Measurements from ENCODE around the gene BMPR2.
"Not testable (repeated sequence)": the region's sequence is repeated elsewhere in the genome, so short reads cannot be mapped to it uniquely, and the experiment has no call there.

DNA sequence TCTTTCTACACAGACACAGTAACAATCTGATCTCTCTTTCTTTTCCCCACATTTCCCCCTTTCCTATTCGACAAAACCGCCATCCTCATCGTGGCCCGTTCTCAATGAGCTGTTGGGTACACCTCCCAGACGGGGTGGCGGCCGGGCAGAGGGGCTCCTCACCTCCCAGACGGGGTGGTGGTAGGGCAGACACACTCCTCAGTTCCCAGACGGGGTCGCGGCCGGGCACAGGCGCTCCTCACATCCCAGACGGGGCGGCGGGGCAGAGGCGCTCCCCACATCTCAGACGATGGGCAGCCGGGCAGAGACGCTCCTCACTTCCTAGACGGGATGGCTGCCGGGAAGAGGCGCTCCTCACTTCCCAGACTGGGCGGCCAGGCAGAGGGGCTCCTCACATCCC is 64.0 kb downstream of the BMPR2 start:
- TF ChIP-seq MXI1 (IDR thresholded peaks at IDR 0.05; ENCODE audit: borderline replicate concordance, low read depth, low read length); RAD21 (IDR thresholded peaks at IDR 0.05; ENCODE audit: low read length); POLR2A (IDR thresholded peaks at IDR 0.05; ENCODE audit: low read depth, low read length); CEBPB (IDR thresholded peaks at IDR 0.05; ENCODE audit: low read depth, low read length); MAFK (IDR thresholded peaks at IDR 0.05; ENCODE audit: low read depth, low read length); RFX5 (IDR thresholded peaks at IDR 0.05; ENCODE audit: low read depth, low read length); BHLHE40 (IDR thresholded peaks at IDR 0.05; ENCODE audit: low read depth, low read length); RCOR1 (IDR thresholded peaks at IDR 0.05; ENCODE audit: insufficient replicate concordance, low read length): not testable (repeated sequence)
- TF ChIP-seq, protein P1, sequence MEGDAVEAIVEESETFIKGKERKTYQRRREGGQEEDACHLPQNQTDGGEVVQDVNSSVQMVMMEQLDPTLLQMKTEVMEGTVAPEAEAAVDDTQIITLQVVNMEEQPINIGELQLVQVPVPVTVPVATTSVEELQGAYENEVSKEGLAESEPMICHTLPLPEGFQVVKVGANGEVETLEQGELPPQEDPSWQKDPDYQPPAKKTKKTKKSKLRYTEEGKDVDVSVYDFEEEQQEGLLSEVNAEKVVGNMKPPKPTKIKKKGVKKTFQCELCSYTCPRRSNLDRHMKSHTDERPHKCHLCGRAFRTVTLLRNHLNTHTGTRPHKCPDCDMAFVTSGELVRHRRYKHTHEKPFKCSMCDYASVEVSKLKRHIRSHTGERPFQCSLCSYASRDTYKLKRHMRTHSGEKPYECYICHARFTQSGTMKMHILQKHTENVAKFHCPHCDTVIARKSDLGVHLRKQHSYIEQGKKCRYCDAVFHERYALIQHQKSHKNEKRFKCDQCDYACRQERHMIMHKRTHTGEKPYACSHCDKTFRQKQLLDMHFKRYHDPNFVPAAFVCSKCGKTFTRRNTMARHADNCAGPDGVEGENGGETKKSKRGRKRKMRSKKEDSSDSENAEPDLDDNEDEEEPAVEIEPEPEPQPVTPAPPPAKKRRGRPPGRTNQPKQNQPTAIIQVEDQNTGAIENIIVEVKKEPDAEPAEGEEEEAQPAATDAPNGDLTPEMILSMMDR (conservative IDR thresholded peaks at IDR 0.05; ENCODE audit: low read depth, low read length), result not testable (repeated sequence)
- TF ChIP-seq, protein P2, sequence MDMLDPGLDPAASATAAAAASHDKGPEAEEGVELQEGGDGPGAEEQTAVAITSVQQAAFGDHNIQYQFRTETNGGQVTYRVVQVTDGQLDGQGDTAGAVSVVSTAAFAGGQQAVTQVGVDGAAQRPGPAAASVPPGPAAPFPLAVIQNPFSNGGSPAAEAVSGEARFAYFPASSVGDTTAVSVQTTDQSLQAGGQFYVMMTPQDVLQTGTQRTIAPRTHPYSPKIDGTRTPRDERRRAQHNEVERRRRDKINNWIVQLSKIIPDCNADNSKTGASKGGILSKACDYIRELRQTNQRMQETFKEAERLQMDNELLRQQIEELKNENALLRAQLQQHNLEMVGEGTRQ (IDR thresholded peaks at IDR 0.05; ENCODE audit: low read depth, low read length), result not testable (repeated sequence)
- TF ChIP-seq, protein P3, sequence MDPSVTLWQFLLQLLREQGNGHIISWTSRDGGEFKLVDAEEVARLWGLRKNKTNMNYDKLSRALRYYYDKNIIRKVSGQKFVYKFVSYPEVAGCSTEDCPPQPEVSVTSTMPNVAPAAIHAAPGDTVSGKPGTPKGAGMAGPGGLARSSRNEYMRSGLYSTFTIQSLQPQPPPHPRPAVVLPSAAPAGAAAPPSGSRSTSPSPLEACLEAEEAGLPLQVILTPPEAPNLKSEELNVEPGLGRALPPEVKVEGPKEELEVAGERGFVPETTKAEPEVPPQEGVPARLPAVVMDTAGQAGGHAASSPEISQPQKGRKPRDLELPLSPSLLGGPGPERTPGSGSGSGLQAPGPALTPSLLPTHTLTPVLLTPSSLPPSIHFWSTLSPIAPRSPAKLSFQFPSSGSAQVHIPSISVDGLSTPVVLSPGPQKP (IDR thresholded peaks at IDR 0.05; ENCODE audit: borderline replicate concordance, low read depth, low read length), result not testable (repeated sequence)
